GM10248 (cell line): Measurements from ENCODE around the gene RNF121.
"Not testable (repeated sequence)": the region's sequence is repeated elsewhere in the genome, so short reads cannot be mapped to it uniquely, and the experiment has no call there.

Source experiments
- CTCF ChIA-PET: fragments of 300-600 bp; sonication (Branson Sonifier 250); formaldehyde crosslinking; extraction: SDS; loops from one replicate; lab custom pipeline; 2021; ENCODE audit warnings: antibody characterized with exemption; lab: Yijun Ruan, JAX
- POLR2A ChIA-PET: fragments of 350-650 bp; sonication (Branson Sonifier 250); formaldehyde crosslinking; extraction: SDS; loops from one replicate; lab custom pipeline; 2020; ENCODE audit warnings: antibody characterized with exemption; lab: Yijun Ruan, JAX
- DNase-seq: peaks from one replicate; pipeline ENCODE4 v3.0.0; 2012; ENCODE audit errors: extremely low spot score
- TF ChIP-seq, protein P1 (sequence below): IDR thresholded peaks from 2 replicates; pipeline ENCODE4 v1.5.1; 2012; ENCODE audit warnings: mild to moderate bottlenecking, low read depth; ENCODE audit errors: extremely low read depth, missing control alignments, control extremely low read depth

RNF121 gene

DNA sequence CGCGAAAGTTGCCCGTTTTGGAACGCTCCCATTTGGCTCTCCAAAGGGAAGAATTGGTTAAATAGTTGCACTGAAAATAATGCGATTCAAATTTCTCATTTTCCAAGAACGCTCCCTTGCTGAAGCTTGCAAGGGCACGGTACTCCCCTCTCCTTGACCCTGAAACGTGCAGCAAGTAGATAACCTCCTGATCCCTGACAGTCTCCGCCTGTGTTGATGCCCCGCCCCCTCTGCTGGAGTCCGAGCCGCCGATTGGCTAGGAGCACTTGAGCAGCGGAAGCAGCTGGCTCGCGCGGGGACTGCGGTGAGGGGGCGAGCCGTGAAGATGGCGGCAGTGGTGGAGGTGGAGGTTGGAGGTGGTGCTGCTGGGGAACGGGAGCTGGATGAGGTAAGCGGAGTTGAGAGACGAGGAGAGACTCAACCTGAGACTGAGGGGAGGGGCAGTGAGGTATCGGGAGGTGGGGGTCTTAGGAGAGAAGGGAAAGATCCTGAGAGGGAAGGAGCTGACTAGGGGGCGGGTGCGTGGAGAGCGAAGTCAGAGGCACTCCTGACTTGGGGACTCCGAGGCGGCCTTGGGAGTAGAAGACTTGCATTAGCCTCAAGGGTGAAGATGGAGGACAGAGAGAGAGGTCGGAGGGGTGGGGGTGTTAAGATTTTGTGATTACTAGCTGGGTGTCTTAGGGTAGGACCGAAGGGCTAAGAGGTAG lies at the start of gene RNF121:
Gene RNF121, plus strand, starts transcription at position 310 of the 707 bp plus-strand sequence. Its CDS starts 16 bp downstream, at position 326.
- ChIA-PET CTCF (interaction anchor here (0.8 to 5.0 kb wide), 14 partner anchors 9 to 216 kb away, joined by 3 to 24 read pairs (median 4); no protein-coding TSS in a partner anchor), POLR2A (interaction anchor here (0.6 kb wide), 1 partner anchor 792 kb away, joined by 10 read pairs; no protein-coding TSS in a partner anchor)
- peak; percentile 95 for DNase-seq
- TF ChIP-seq, protein P1, sequence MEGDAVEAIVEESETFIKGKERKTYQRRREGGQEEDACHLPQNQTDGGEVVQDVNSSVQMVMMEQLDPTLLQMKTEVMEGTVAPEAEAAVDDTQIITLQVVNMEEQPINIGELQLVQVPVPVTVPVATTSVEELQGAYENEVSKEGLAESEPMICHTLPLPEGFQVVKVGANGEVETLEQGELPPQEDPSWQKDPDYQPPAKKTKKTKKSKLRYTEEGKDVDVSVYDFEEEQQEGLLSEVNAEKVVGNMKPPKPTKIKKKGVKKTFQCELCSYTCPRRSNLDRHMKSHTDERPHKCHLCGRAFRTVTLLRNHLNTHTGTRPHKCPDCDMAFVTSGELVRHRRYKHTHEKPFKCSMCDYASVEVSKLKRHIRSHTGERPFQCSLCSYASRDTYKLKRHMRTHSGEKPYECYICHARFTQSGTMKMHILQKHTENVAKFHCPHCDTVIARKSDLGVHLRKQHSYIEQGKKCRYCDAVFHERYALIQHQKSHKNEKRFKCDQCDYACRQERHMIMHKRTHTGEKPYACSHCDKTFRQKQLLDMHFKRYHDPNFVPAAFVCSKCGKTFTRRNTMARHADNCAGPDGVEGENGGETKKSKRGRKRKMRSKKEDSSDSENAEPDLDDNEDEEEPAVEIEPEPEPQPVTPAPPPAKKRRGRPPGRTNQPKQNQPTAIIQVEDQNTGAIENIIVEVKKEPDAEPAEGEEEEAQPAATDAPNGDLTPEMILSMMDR: no peak

DNA sequence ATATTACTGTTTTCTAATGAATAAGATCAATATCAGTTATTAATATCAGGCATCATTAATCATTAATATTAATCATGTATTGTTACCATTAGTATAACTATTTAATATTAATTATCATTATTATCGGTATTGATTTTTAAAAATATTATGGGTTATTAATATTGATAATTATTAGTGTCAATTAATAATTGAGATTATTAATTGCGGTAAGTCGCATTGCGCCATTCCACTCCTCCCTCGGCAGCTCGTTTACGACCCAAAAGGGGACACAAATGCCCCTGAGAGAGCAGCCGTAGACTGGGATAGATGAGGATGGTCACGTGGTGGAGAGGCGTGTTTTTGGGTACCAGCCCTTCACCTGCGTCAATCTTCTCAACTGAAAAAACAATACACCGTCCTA lies 43.0 kb upstream of the RNF121 start:
- DNase-seq, CTCF ChIA-PET, POLR2A ChIA-PET: not testable (repeated sequence)

DNA sequence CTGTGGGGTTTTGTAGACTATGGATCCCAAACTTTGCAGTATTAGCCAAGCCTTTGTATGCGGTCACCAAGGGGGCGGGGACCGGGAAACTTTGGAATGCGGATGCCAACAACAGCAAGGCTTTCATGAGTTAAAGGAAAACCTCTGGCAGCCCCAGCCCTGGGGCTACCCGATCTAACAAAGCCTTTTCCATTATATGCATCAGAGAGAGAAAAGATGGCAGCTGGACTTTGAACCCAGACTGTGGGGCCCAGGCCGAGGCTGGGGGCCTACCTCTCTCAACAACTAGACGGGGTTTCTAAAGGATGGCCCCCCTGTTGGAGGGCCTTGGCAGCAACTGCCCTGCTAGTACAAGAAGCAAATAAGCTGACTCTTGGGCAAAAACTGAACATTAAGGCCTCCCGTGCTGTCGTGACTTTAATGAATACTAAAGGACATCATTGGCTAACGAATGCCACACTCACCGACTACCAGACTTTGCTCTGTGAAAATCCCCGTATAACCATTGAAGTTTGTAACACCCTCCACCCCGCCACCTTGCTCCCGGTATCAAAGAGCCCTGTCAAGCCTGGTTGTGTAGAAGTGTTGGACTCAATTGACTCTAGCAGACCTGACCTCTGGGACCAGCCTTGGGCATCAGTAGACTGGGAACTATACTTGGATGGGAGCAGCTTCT lies 40.4 kb upstream of the RNF121 start:
- CTCF ChIA-PET, DNase-seq, POLR2A ChIA-PET: not testable (repeated sequence)

DNA sequence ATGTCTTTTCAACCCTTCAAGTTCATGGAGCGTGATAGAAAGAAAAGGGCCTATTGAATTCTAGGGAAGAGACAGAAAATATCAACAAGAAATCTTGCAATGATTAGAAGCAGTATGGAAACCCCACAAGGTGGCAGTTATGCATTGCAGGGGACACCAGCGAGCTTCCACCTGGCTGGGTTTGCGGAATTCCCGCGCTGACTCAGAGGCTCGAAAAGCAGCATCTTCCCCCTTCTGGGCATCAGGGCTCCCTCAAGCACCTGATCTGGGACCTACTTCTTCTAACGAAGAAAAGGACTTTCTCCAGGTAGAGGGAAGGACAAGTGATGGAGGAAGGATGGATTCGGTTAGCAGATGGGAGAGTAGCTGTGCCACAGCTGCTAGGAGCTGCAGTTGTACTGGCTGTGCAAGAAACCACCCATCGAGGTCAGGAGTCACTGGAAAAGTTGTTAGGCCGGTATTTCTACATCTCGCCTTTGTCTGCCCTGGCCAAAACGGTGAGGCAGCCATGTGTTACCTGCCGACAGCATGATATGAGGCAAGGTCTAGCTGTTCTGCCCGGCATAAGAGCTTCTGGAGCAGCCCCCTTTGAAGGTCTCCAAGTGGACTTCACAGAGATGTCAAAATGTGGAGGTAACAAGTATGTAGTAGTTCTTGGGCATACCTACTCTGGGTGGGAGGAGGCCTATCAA lies 39.5 kb upstream of the RNF121 start:
- CTCF ChIA-PET, DNase-seq, POLR2A ChIA-PET: not testable (repeated sequence)

DNA sequence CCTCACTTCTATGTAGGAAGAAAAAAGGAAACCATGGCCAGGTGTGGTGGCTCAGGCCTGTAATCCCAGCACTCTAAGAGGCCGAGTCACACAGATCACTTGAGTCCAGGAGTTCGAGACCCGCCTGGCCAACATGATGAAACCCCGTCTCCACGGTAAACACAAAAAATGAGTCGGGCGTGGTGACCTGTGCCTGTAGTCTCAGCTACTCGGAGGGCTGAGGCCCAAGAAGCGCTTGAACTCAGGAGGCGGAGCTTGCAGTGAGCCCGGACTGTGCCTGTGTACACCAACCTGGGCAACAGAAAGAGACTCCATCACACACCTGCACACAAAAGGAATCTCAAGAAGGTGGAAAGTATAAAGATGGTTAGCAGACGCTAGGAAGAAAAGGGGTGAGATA lies 32.9 kb upstream of the RNF121 start:
- CTCF ChIA-PET: no interaction called here
- DNase-seq: no peak
- TF ChIP-seq, protein P1: no peak
- POLR2A ChIA-PET: no interaction called here

DNA sequence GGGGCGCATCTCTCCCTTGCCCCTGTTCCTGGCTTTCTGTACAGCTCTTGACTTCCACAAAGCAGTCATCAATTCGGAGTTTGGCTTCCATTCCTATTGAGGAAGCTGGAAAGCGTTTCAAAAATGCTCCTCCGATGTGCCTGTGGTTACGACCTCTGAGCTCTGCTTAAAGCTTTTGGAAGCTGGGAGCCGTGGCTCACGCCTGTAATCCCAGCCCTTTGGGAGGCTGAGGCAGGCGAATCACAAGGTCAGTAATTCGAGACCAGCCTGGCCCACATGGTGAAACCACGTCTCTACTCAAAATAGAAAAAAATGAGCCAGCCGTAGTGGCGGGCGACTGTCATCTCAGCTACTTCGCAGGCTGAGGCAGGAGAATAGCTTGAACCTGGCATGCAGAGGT lies 27.7 kb upstream of the RNF121 start:
- CTCF ChIA-PET, DNase-seq, POLR2A ChIA-PET: not testable (repeated sequence)

DNA sequence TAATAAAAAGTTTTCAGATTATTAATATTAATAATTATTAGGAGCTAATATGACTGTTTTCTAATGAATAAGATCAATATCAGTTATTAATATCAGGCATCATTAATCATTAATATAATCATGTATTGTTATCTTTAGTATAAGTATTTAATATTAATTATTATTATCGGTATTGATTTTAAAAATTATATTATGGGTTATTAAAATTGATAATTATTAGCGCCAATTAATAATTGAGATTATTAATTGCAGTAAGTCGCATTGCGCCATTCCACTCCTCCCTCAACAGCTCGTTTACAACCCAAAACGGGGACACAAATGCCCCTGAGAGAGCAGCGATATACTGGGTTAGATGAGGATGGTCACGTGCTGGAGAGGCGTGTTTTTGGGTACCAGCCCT lies 20.6 kb upstream of the RNF121 start:
- DNase-seq: no peak
- POLR2A ChIA-PET: no interaction called here
- CTCF ChIA-PET: no interaction called here
- TF ChIP-seq, protein P1: no peak

DNA sequence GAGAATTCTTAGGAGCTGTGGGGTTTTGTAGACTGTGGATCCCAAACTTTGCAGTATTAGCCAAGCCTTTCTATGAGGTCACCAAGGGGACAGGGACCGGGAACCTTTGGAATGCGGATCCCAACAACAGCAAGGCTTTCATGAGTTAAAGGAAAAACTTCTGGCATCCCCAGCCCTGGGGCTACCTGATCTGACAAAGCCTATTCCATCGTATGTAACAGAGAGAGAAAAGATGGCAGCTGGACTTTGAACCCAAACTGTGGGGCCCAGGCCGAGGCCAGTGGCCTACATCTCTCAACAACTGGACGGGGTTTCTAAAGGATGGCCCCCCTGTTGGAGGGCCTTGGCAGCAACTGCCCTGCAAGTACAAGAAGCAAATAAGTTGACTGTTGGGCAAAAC lies 18.1 kb upstream of the RNF121 start:
- CTCF ChIA-PET: interaction anchor here (1.5 kb wide), 1 partner anchor 110 kb away, joined by 4 read pairs; no protein-coding TSS in a partner anchor
- DNase-seq, POLR2A ChIA-PET: not testable (repeated sequence)
